Upper lobe of right lung (tissue), 1 donor: ENCODE measurements around the gene DECR2. TPM values are rescaled to one million over a fixed set of nuclear protein-coding genes. Genes with fewer than 3 reads are reported as not detected.
"Not testable (repeated sequence)": the region's sequence is repeated elsewhere in the genome, so short reads cannot be mapped to it uniquely, and the experiment has no call there.

Experiments
- ATAC-seq: fragments of 200-7000 bp; cut with Tn5 transposase; one replicate; pipeline ENCODE4 v1.9.1; 2020; ENCODE audit warnings: mild to moderate bottlenecking, moderate library complexity
- DNase-seq: peaks from one replicate; pipeline ENCODE4 v3.0.0-alpha.2; 2020
- H3K27ac ChIP-seq: fragments of 200-600 bp; one replicate; pipeline ENCODE4 v1.8.0; 2022
- H3K27me3 ChIP-seq: fragments of 200-600 bp; one replicate; pipeline ENCODE4 v1.8.0; 2022; ENCODE audit warnings: mild to moderate bottlenecking
- H3K36me3 ChIP-seq: fragments of 200-600 bp; one replicate; pipeline ENCODE4 v1.8.0; 2022
- H3K4me1 ChIP-seq: fragments of 200-600 bp; one replicate; pipeline ENCODE4 v1.8.0; 2022
- H3K4me3 ChIP-seq: fragments of 200-600 bp; one replicate; pipeline ENCODE4 v1.8.0; 2022; ENCODE audit warnings: mild to moderate bottlenecking
- H3K9me3 ChIP-seq: fragments of 200-600 bp; one replicate; pipeline ENCODE4 v1.8.0; 2022
- CTCF ChIP-seq: fragments of 200-600 bp; IDR thresholded peaks from one replicate; pipeline ENCODE4 v1.8.0; 2022; ENCODE audit warnings: antibody characterized with exemption
- intact Hi-C: fragments of 100-400 bp; cut with DNase I; formaldehyde crosslinking; loops from one replicate; pipeline ENCODE4 v1.11.0; 2022
- total RNA-seq: library from RNA; stranded (reverse); fragmentation: NEBNext Ultra II Directional; extraction: Animal tissue kit (Norgen Biotek cat#: 25700); gene quantifications from one replicate; pipeline ENCODE4 v1.2.1, GENCODE V29; 2021
- donor health status: DM: no; HTN: yes; CAD: no; lungs with severe emphysema.

Gene DECR2
- total RNA-seq, 1 donor from 2014 or later: 14.2 TPM

GRCh38 chr16:410516-411178 lies 9.0 kb downstream of the DECR2 start:
- ATAC-seq (peak; percentile 14), DNase-seq (no peak)
- Histone ChIP-seq H3K27ac (no peak overlapping the region), H3K9me3 (no peaks in the 10 kb centered on the region), H3K4me1 (no peaks in the 10 kb centered on the region), H3K4me3 (no peak overlapping the region), H3K27me3 (no peaks in the 10 kb centered on the region), H3K36me3 (peaks cover 13% of the 10 kb centered on the region)
- intact Hi-C loops: no loop called here
- no peak for TF ChIP-seq CTCF

GRCh38 chr16:411576-412265 lies 10.0 kb downstream of the DECR2 start:
- no peak for TF ChIP-seq CTCF
- Histone ChIP-seq H3K27ac (no peak overlapping the region), H3K4me1 (no peaks in the 10 kb centered on the region), H3K9me3 (no peaks in the 10 kb centered on the region), H3K27me3 (no peaks in the 10 kb centered on the region), H3K4me3 (no peak overlapping the region), H3K36me3 (peaks cover 13% of the 10 kb centered on the region)
- intact Hi-C loops: no loop called here
- ATAC-seq (peak; percentile 7), DNase-seq (no peak)

GRCh38 chr16:414395-415169 lies 12.9 kb downstream of the DECR2 start:
- no peaks in the 10 kb centered on the region for H3K27me3 ChIP-seq
- TF ChIP-seq CTCF: no peak
- intact Hi-C loops: no loop called here
- H3K4me3 ChIP-seq: no peak overlapping the region
- no peaks in the 10 kb centered on the region for H3K9me3 ChIP-seq
- ATAC-seq (no peak), DNase-seq (no peak)
- no peak overlapping the region for H3K27ac ChIP-seq
- no peaks in the 10 kb centered on the region for H3K4me1 ChIP-seq
- peaks cover 13% of the 10 kb centered on the region for H3K36me3 ChIP-seq

- H3K9me3 ChIP-seq, H3K27me3 ChIP-seq, H3K4me3 ChIP-seq, intact Hi-C loops, ATAC-seq, H3K27ac ChIP-seq, H3K4me1 ChIP-seq, DNase-seq: not testable (repeated sequence)
- H3K36me3 ChIP-seq: peaks cover 13% of the 10 kb centered on the region
Observed at GRCh38 chr16:415170-415498, 13.4 kb downstream of the DECR2 start.

- intact Hi-C loops, H3K9me3 ChIP-seq, H3K36me3 ChIP-seq, H3K27ac ChIP-seq, H3K27me3 ChIP-seq, H3K4me3 ChIP-seq, DNase-seq, ATAC-seq: not testable (repeated sequence)
- peaks cover 19% of the 10 kb centered on the region for H3K4me1 ChIP-seq
Observed at GRCh38 chr16:422179-422578, 20.5 kb downstream of the DECR2 start.

GRCh38 chr16:424033-424622 lies 22.4 kb downstream of the DECR2 start:
- peak overlapping the region; percentile 82 for H3K4me3 ChIP-seq
- H3K9me3 ChIP-seq: no peaks in the 10 kb centered on the region
- H3K27me3 ChIP-seq: no peaks in the 10 kb centered on the region
- no peaks in the 10 kb centered on the region for H3K36me3 ChIP-seq
- ATAC-seq: peak; percentile 64
- TF ChIP-seq CTCF: no peak
- DNase-seq: no peak
- peak overlapping the region; percentile 92 for H3K27ac ChIP-seq
- intact Hi-C loops: no loop called here
- peaks cover 25% of the 10 kb centered on the region for H3K4me1 ChIP-seq
